NCI-H2081 treated with DMSO at 0.1 percent for 48 hours (cell line): Measurements from ENCODE around the gene ITGA11.
"Not testable (repeated sequence)": the region's sequence is repeated elsewhere in the genome, so short reads cannot be mapped to it uniquely, and the experiment has no call there.

ENCODE experiments used
- DNase-seq: peaks from one replicate; lab custom pipeline; 2025; lab: John Stamatoyannopoulos, UW

ITGA11 gene

DNA sequence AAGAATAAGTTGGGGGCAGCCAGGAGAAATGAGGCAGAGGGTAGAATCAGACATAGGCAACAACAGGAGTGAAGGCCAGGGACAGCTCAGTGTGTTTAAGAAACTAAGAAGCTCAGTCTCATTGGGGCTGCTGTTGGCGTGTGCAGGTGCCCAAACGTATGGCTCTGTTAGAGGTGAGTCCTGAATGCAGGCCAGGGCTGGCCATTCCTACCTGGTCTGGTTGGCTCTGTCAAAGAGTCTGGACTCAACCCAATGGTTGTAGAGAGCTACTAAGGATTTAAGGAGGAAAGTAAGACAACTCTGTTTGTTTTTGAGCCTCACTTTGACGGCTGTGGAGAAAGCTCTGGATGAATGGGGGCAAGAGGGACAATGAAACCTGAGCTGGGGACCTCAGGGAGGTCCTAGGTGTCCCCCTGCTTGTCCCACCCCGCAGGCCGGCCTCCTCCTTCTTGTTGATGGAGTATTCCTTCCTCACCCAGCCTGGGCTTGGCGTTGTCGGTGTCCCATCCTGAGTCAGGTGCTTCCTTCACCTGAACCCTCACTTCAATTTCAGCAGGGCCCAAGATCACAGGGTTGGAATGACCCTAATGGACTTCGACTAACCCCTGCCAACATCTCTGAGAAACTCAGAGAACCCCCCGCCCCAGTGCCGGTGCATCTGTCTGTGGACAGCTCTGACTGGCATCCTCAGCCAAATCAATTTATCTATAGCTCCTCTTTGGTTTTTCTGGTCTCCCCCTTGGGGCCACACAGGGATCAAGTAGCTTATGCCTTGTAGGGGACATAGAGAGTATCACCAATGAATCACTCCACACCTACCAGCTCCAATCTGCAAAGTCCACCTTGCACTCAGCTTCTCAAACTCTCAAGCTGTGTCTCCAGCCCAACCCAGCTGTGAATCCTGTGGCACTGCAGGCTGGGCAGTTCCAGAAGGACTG, 8.3 kb downstream of the ITGA11 start:
- no peak for DNase-seq

- DNase-seq = not testable (repeated sequence)
Observed at GRCh38 chr15:68422403-68423145, 9.4 kb downstream of the ITGA11 start.

DNA sequence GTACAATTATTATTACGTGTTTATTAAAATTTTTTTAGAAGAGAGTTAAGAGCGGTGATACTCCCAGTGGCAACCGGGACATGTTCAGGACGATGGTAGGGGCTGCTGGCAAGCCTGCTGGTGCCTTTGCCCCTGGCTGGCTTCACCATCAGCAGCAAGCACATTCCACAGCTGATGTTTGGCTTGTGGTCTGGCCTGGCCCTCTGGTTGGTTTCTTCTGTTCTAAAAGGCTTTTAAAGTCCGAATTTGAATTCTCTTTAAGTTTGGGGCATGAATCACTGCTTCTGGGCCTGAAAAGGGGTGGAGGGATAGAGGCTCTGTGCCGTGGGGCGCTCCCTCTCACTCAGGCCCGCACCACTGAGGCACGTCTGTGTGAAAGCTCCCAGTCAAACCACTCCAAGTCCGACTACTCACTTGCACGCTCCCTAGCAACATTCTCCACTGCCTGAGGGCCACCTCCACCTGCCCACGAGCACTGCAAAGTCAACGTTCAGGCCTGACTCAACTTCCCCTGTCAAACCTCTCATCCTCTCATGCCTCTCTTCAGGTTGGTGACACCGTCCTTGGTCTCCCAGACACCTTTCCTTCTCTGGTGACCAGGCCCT, 10.1 kb downstream of the ITGA11 start:
- DNase-seq = no peak

- no peak for DNase-seq
Observed at GRCh38 chr15:68421115-68421551, 10.8 kb downstream of the ITGA11 start.

- no peak for DNase-seq
Observed at GRCh38 chr15:68420186-68420684, 11.7 kb downstream of the ITGA11 start.

DNA sequence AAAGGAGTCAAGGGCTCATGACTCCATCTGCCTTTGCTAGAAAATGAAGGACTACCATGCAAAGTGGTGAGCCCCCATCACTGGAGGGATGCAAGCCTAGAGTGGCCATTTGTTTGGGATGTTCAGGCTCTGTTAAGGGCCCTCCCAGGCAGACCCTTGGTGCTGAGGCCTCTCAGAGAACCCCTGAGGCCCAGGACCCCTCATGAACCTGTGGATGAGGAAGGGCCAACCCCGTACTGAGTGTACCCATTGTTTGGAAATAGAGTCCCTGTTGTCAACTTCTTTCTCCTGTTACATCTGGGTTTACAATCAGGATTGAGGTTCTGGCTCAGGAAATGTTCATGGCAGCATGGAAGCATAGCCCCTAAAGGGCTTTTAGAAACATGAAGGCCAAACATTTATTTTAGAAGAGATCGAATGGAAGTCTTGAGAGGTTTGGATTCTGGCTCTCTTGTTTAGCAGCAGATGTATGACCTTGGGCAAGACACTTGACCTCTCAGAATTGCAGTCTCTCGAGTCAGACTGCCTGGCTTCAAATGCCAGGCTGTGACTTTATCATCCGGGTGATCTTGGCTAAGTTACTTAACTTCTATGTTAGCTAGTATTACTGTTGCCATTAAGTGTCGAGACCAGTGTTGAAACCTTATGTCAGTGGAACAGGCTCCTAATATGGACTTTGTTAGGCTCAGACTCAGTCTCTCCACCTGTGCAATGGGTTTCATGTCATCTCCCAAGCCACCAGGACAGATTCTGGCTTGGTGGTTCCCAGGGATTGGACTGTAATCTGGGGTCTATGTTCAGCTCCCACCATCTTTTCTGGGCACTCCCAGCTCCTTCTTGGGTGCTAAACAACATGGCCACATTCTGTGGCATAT, 12.4 kb downstream of the ITGA11 start:
- DNase-seq = no peak

GRCh38 chr15:68418611-68419161, 13.3 kb downstream of the ITGA11 start:
- peak; percentile 15 for DNase-seq

GRCh38 chr15:68417897-68418296, 14.1 kb downstream of the ITGA11 start:
- DNase-seq = no peak

GRCh38 chr15:68417051-68417450, 14.9 kb downstream of the ITGA11 start:
- DNase-seq = no peak

GRCh38 chr15:68416158-68416535, 15.8 kb downstream of the ITGA11 start:
- no peak for DNase-seq

GRCh38 chr15:68415501-68416157, 16.3 kb downstream of the ITGA11 start:
- DNase-seq = no peak

DNA sequence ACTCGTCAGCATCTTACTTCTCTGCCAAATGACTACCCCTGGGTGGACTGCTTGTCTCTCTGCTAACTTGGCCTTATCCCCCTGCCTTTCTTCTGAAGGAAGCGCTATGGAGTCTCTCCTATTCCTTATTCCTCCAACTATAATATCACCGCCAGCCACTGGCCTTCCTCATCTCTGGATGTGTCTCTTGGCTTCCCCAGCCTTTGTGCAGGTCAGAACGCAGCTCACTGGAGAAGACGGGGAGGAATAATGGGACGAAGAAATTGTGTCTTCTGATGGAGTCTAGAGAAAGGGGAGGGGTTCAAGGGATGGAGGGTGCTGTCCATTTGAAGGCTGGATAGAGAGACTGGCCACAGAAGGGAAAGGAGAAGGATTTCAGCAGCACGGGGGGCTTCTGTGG, 16.9 kb downstream of the ITGA11 start:
- no peak for DNase-seq

GRCh38 chr15:68414591-68414990, 17.4 kb downstream of the ITGA11 start:
- no peak for DNase-seq

GRCh38 chr15:68414206-68414555, 17.8 kb downstream of the ITGA11 start:
- DNase-seq = no peak

DNA sequence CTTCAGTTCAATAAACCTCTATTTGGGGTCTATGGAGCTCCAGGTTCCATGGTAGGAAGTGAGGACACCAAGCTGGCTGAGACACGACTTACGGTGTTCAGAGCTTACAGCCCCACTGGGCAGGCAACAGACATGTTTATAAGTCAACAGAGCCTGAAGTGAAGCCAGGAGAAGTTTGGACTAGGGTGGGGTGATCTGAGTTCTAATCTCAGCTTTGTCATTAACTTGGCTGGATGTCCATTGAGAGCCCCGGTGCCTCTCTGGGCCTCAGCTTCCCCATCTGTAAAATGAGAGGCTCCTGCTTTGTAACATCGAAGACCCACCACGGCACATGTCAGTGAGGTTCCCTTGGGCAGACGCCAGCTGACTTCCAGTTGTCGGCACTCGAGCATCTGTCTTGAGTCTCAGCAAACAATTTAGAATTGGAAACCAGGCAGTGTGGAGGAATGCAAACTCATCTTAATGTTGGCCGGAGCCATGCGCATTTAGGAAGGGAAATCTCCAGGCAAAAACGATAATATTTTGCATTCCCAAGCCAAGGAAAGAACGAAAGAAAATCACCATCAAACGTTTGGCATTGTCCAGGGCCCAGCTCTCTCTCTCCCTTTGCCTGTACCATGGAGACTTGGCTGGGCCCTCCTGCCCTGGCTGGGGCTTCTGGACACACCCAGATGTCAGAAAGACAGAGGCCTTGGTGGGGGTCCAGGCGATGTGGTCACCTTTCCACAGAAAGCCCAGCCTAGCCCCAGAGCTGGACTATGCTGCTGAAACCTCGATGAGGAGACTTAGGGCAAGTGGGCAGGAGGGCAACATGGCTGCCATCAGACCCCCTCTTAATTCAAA, 18.4 kb downstream of the ITGA11 start:
- DNase-seq = no peak

DNA sequence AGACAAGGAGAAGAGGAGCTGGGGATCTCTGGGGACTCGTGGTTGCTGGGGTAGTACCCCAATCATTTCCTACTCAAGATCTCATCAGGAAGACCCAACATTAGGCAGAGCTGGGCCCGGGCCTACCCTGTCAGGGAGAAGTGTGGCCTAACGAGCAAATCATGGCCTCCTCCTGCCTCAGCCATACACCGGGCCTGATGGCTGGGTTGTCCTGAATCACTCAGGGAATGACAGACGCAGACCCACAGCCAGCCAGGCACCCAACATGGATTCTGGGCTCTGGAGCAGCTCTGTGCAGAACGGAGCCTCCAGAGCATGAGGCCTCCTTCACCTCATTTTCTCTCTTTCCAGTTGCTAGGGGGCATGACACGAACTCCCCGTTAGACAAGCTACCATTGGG, 19.7 kb downstream of the ITGA11 start:
- no peak for DNase-seq

GRCh38 chr15:68411735-68412134, 20.2 kb downstream of the ITGA11 start:
- no peak for DNase-seq

GRCh38 chr15:68411343-68411675, 20.7 kb downstream of the ITGA11 start:
- no peak for DNase-seq

DNA sequence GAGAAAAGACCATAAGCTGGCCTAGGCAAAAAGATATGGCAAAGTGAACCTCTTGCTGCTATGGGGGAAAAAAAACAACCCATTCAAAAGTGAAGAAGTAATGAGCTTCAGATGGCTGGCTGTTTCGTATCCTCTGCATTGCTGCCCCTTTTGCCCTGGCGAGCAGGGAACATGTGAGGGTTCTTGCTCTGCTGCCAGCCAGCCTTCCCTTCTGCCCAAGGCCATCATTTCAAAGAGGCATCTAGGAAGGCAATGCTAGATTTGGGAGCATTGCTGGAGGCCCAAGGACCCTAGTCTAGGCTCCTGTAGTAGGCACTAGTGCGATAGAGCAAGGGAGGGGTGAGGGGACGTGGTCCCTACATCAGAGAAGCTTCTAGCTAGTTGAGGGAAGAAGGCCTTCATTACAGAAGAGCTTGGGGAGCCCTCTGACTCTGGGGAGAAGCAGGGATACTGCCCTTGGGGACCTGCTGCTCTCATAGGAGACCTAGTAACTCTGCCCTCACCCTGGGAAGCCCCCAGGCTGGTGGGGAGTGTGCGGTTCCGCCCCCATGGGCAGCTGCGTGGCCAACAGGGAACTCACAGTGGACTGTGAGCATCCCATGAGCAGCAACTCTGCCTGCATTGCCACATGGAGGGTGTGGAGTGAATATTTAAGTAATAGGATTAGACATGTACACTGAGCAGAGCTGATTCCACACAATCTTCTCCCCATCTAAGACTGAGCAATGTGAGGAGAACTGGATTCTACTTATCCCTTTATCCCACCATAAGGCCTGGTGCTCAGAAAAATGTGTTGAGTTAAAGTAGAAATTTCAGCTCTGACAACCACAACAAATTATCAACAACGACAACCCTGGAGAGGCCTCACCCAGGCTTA, 21.3 kb downstream of the ITGA11 start:
- DNase-seq = no peak
